ENCODE results near the gene C19orf38.

Gene C19orf38, protein sequence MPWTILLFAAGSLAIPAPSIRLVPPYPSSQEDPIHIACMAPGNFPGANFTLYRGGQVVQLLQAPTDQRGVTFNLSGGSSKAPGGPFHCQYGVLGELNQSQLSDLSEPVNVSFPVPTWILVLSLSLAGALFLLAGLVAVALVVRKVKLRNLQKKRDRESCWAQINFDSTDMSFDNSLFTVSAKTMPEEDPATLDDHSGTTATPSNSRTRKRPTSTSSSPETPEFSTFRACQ

DNA sequence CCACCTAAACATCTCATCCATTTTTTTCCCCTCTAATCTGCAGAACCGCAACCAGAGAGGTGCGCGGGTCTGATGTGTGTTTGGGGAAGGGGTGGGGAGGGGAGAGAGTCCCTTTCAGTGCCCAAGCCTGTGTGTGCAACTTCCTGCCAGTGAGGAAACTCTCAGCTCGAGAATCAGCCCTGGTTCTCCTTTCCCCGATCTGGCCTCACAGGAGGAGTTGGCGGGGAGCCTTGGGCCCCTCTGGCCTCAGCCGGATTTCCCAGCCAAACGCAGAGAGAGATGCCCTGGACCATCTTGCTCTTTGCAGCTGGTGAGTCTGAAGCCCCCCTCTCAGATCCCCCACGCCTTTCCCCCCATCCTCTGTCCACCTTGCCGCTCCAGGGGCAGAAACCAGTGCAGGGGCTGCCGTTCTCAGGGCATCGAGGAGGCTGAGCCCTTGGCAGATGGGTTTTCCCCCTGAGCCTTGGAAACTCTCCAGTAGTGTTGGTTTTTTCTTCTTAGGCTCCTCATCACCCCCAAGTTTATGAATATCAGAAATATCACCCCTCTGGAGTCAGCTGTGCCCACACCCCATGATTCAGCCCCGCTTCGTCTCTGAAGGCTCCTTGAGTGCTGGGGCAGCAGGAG, at the start of gene C19orf38:
C19orf38 (plus strand) TSS at position 186 of the 627 bp plus-strand sequence; CDS start at position 280, 94 bp downstream.
- TF ChIP-seq, protein P1, sequence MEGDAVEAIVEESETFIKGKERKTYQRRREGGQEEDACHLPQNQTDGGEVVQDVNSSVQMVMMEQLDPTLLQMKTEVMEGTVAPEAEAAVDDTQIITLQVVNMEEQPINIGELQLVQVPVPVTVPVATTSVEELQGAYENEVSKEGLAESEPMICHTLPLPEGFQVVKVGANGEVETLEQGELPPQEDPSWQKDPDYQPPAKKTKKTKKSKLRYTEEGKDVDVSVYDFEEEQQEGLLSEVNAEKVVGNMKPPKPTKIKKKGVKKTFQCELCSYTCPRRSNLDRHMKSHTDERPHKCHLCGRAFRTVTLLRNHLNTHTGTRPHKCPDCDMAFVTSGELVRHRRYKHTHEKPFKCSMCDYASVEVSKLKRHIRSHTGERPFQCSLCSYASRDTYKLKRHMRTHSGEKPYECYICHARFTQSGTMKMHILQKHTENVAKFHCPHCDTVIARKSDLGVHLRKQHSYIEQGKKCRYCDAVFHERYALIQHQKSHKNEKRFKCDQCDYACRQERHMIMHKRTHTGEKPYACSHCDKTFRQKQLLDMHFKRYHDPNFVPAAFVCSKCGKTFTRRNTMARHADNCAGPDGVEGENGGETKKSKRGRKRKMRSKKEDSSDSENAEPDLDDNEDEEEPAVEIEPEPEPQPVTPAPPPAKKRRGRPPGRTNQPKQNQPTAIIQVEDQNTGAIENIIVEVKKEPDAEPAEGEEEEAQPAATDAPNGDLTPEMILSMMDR (IDR thresholded peaks at IDR 0.05), result no peak
- Histone ChIP-seq H3K27me3 (peaks cover 0 to 16% of the 10 kb centered on the region in 2 donors), H3K27ac (no peak within 1 kb of the TSS), H3K4me3 (no peak within 1 kb of the TSS), H3K9me3 (peaks cover 0 to 6% (median 4%) of the 10 kb centered on the region in 3 donors), H3K4me1 (no peaks in the 10 kb centered on the region), H3K36me3 (no peaks in the 10 kb centered on the region)
- intact Hi-C loops (cut with DNase I; ENCODE audit: low total_unique reads), result no loop called here
- no peak for DNase-seq

DNA sequence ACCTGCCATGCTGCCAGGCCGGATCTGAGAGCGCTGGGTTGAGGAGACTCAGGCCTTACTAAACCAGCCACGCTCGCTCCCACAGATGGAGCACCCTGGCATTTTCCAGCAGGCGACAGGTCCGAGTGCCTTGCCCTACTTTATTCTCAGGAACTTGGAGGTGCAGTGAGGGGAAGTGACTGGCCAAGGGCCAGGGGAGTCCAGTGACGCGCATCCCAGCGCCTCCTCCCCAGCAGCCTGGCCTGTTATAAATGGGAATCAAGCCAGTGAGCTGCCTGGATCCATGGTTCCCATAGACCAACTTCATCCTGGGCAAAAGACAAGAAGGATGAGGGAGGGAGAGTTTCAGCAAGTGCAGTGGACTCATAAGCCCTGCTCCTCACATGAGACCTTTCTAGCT, 47.7 kb upstream of the C19orf38 start:
- Histone ChIP-seq H3K27ac (no peak overlapping the region), H3K9me3 (no peaks in the 10 kb centered on the region), H3K4me1 (no peaks in the 10 kb centered on the region), H3K4me3 (no peak overlapping the region), H3K36me3 (peaks cover 69 to 100% (median 92%) of the 10 kb centered on the region in 3 donors), H3K27me3 (no peaks in the 10 kb centered on the region)
- TF ChIP-seq, protein P1 (IDR thresholded peaks at IDR 0.05), result no peak
- no peak for DNase-seq
- intact Hi-C loops (cut with DNase I; ENCODE audit: low total_unique reads), result no loop called here

DNA sequence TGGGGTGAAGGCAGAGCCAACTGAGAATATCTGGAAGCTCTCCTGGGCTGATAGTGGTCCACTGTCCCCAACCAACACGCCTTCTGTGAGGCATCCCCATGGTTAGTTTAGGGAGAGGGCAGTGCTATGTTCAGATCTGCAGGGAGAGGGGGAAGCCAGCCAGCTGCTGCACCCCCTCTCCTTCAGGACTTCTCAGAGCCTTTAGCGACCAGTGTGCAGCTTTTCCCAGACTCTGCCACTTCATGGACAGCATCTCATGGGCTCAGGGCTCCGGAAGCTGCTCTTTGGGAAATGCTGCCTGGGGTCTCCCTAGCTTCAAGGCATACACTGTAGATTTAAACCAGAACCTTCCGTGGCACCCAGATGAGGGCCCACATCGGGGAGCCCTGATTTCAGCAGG, 45.7 kb upstream of the C19orf38 start:
- peaks cover 56 to 99% (median 87%) of the 10 kb centered on the region in 3 donors for H3K36me3 ChIP-seq
- TF ChIP-seq, protein P1 (IDR thresholded peaks at IDR 0.05), result no peak
- no peak for DNase-seq
- no peaks in the 10 kb centered on the region for H3K4me1 ChIP-seq
- intact Hi-C loops (cut with DNase I; ENCODE audit: low total_unique reads), result no loop called here
- H3K27me3 ChIP-seq, result no peaks in the 10 kb centered on the region
- no peaks in the 10 kb centered on the region for H3K9me3 ChIP-seq
- no peak overlapping the region for H3K27ac ChIP-seq
- no peak overlapping the region for H3K4me3 ChIP-seq

DNA sequence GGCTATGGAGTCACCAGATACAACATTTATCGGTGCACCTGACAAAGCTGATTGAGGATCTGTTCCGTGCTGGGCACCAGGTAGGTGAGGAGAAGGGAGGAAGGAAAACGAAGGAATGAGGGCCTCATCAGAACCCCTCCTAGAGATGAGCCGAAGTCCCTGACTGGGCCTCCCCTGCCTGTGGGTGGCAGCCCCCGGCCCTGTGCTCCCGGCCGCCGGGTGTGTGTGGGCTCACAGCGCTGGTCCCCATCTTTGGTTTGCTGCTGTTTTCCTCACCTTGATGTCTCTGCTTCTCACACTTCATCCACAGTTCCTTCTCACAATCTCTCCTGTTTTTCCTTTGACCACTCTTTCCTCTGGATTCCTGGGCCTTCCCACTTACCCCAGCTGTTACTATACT, 45.0 kb upstream of the C19orf38 start:
- TF ChIP-seq, protein P1 (IDR thresholded peaks at IDR 0.05), result no peak
- Histone ChIP-seq H3K4me1 (no peaks in the 10 kb centered on the region), H3K27me3 (no peaks in the 10 kb centered on the region), H3K9me3 (no peaks in the 10 kb centered on the region), H3K4me3 (no peak overlapping the region), H3K36me3 (peaks cover 51 to 99% (median 84%) of the 10 kb centered on the region in 3 donors), H3K27ac (no peak overlapping the region)
- intact Hi-C loops (cut with DNase I; ENCODE audit: low total_unique reads), result no loop called here
- DNase-seq, result no peak

DNA sequence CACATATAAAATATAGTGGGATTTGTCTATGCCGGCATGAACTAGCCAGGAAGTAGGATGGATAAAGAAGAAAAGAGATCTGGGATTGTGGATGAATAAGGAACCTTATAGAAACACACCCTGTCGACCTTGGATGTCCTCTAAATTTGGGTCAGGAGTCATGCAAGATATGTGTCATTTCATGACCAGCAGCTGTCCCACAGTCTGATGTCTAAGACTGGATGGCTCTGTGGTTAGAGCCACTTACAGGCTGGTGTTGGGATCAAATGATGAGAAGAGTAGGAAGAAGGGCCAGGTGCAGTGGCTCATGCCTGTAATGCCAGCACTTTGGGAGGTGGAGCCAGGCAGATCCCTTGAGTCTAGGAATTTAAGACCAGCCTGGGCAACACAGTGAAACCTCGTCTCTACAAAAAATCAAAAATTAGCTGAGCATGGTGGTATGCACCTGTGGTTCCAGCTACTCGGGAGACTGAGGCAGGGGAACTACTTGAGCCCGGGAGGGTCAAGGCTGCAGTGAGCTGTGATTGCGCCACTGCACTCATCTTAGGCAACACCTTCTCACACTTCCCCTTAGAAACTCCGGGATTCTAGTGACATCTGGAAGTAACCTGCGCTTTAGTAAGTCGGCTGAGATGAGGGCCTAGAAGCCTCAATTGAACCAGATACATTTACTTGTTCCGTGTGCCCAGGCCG, 43.0 kb upstream of the C19orf38 start:
- H3K4me1 ChIP-seq, result no peaks in the 10 kb centered on the region
- H3K27me3 ChIP-seq, result no peaks in the 10 kb centered on the region
- TF ChIP-seq, protein P1 (IDR thresholded peaks at IDR 0.05), result no peak
- intact Hi-C loops (cut with DNase I; ENCODE audit: low total_unique reads), result no loop called here
- no peak for DNase-seq
- H3K4me3 ChIP-seq, result no peak overlapping the region
- peaks cover 54 to 99% (median 92%) of the 10 kb centered on the region in 3 donors for H3K36me3 ChIP-seq
- H3K27ac ChIP-seq, result no peak overlapping the region
- H3K9me3 ChIP-seq, result no peaks in the 10 kb centered on the region
